ENCODE data around the gene KNDC1. TPM values are rescaled to one million over a fixed set of nuclear protein-coding genes. Genes with fewer than 3 reads are reported as not detected.

KNDC1 gene
- total and polyA plus RNA-seq, 2 of the 13 experiments (the other 11 are each of a cell fraction or from before 2014, with no cell fraction given) = 0.69 TPM; not detected in 1

GRCh38 chr10:133235932-133236331 lies 75.9 kb downstream of the KNDC1 start (continued):
- TF ChIP-seq RERE (CRISPR knock-in tag; IDR thresholded peaks at IDR 0.05; ENCODE audit: low read depth) (no peak), ETV6 (CRISPR knock-in tag; conservative IDR thresholded peaks at IDR 0.05) (no peak), FIP1L1 (IDR thresholded peaks at IDR 0.05; ENCODE audit: borderline replicate concordance, insufficient read depth, low read depth, low read length) (no peak), ZMYM3 (CRISPR knock-in tag; IDR thresholded peaks at IDR 0.05) (no peak), ZNF740 (CRISPR knock-in tag; IDR thresholded peaks at IDR 0.05) (no peak), CREM (IDR thresholded peaks at IDR 0.05) (no peak), CREM (CRISPR knock-in tag; IDR thresholded peaks at IDR 0.05) (no peak)

Data from HepG2 (cell line).